Measurements from ENCODE around the gene SLC5A12. TPM values are rescaled to one million over a fixed set of nuclear protein-coding genes. Genes with fewer than 3 reads are reported as not detected.

The SLC5A12 gene
- total and polyA plus RNA-seq, 10 of the 15 experiments (the other 5 are each of a cell fraction or from before 2014, with no cell fraction given): 0.06 to 0.15 TPM; not detected in 8

DNA sequence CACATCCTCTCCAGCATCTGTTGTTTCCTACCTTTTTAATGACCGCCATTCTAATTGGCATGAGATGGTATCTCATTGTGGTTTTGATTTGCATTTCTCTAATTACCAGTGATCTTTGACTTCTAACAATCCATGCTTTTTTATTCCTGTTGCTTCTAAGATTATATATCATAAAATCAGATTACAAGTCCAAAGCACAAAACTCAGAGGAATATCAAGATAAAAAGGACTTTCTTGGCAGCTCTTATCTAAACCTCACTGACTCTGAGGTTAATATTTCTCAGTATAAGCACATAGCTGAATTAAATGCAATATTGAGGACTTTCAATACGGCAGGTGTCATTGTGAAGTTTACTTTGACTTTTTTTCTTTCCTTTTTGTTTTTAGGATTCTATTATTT is 11.4 kb downstream of the SLC5A12 start:
- 20% methylated on average over 2 of the region's 2 CpGs for WGBS (ENCODE audit: insufficient coverage, insufficient replicate concordance, low lambda C conversion rate, missing lambda C conversion rate)
- no peak for ATAC-seq

More for the DNA sequence above, 11.4 kb downstream of the SLC5A12 start:
- FAIRE-seq (no peak), DNase-seq (ENCODE audit: low read depth, low spot score) (no peak)
- Histone ChIP-seq H2AFZ (ENCODE audit: control insufficient read depth, low read depth, low read length) (no peak overlapping the region), H4K20me1 (ENCODE audit: control insufficient read depth, insufficient read depth) (no peaks in the 10 kb centered on the region), H3K36me3 (ENCODE audit: control insufficient read depth in 2 of 2, insufficient read depth in 2 of 2, low read length in 1 of 2) (no peaks in the 10 kb centered on the region), H3K27ac (ENCODE audit: control insufficient read depth, insufficient read depth) (no peak overlapping the region), H3K9me3 (replicated peaks; ENCODE audit: control insufficient read depth, insufficient read depth, low read length) (no peaks in the 10 kb centered on the region), H3K9ac (ENCODE audit: control insufficient read depth, insufficient read depth, low read length) (no peak overlapping the region), H3K27me3 (replicated peaks in 1 of 2; ENCODE audit: control insufficient read depth in 2 of 2, insufficient read depth in 2 of 2, low read length in 1 of 2) (no peaks in the 10 kb centered on the region), H3K4me2 (ENCODE audit: control insufficient read depth, insufficient read depth) (no peak overlapping the region), H3K4me1 (ENCODE audit: control insufficient read depth, insufficient read depth, low read length) (no peaks in the 10 kb centered on the region), H3K79me2 (ENCODE audit: control insufficient read depth, insufficient read depth, low read length) (no peaks in the 10 kb centered on the region), H3K4me3 (no peak overlapping the region)
- ChIA-PET RAD21 (ENCODE audit: unreplicated experiment) (no interaction called here), SMC1A (ENCODE audit: uncharacterized antibody, unreplicated experiment) (interaction anchor here (0.9 kb wide), 1 partner anchor 10 kb away, joined by 3 read pairs; no protein-coding TSS in a partner anchor), CTCF (no interaction called here), POLR2A (no interaction called here)
- TF ChIP-seq, protein P1, sequence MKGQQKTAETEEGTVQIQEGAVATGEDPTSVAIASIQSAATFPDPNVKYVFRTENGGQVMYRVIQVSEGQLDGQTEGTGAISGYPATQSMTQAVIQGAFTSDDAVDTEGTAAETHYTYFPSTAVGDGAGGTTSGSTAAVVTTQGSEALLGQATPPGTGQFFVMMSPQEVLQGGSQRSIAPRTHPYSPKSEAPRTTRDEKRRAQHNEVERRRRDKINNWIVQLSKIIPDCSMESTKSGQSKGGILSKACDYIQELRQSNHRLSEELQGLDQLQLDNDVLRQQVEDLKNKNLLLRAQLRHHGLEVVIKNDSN (IDR thresholded peaks at IDR 0.05; ENCODE audit: borderline replicate concordance, extremely low read length, insufficient read depth, low read depth, low read length): no peak
- TF ChIP-seq MTA2 (IDR thresholded peaks at IDR 0.05; ENCODE audit: low read depth) (no peak), MEF2B (IDR thresholded peaks at IDR 0.05; ENCODE audit: partially characterized antibody, poor library complexity, severe bottlenecking) (no peak), TCF12 (IDR thresholded peaks at IDR 0.05; ENCODE audit: low read depth, low read length) (no peak), SUPT20H (IDR thresholded peaks at IDR 0.05; ENCODE audit: borderline replicate concordance, control insufficient read depth, low read depth, low read length) (no peak), SIX5 (IDR thresholded peaks at IDR 0.05; ENCODE audit: low read depth, low read length, severe bottlenecking) (no peak), SMC3 (IDR thresholded peaks at IDR 0.05; ENCODE audit: borderline replicate concordance, low read length) (no peak), POLR2AphosphoS2 (IDR thresholded peaks at IDR 0.05; ENCODE audit: low read depth, low read length) (no peak)
- TF ChIP-seq, protein P2, sequence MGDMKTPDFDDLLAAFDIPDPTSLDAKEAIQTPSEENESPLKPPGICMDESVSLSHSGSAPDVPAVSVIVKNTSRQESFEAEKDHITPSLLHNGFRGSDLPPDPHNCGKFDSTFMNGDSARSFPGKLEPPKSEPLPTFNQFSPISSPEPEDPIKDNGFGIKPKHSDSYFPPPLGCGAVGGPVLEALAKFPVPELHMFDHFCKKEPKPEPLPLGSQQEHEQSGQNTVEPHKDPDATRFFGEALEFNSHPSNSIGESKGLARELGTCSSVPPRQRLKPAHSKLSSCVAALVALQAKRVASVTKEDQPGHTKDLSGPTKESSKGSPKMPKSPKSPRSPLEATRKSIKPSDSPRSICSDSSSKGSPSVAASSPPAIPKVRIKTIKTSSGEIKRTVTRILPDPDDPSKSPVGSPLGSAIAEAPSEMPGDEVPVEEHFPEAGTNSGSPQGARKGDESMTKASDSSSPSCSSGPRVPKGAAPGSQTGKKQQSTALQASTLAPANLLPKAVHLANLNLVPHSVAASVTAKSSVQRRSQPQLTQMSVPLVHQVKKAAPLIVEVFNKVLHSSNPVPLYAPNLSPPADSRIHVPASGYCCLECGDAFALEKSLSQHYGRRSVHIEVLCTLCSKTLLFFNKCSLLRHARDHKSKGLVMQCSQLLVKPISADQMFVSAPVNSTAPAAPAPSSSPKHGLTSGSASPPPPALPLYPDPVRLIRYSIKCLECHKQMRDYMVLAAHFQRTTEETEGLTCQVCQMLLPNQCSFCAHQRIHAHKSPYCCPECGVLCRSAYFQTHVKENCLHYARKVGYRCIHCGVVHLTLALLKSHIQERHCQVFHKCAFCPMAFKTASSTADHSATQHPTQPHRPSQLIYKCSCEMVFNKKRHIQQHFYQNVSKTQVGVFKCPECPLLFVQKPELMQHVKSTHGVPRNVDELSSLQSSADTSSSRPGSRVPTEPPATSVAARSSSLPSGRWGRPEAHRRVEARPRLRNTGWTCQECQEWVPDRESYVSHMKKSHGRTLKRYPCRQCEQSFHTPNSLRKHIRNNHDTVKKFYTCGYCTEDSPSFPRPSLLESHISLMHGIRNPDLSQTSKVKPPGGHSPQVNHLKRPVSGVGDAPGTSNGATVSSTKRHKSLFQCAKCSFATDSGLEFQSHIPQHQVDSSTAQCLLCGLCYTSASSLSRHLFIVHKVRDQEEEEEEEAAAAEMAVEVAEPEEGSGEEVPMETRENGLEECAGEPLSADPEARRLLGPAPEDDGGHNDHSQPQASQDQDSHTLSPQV (IDR thresholded peaks at IDR 0.05): no peak
- TF ChIP-seq, protein P3, sequence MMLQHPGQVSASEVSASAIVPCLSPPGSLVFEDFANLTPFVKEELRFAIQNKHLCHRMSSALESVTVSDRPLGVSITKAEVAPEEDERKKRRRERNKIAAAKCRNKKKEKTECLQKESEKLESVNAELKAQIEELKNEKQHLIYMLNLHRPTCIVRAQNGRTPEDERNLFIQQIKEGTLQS (IDR thresholded peaks at IDR 0.05; ENCODE audit: borderline replicate concordance, extremely low read depth, low read depth, low read length): no peak
- no TSS peak for BruUV-seq (replicated peaks)
- in situ Hi-C loops (cut with MboI) (no loop called here), intact Hi-C loops (cut with micrococcal nuclease; ENCODE audit: unreplicated experiment) (no loop called here)

Measured in GM12878 (cell line).